Type B pancreatic cell (in vitro differentiated cells): ENCODE data around the gene PTH2. TPM values are rescaled to one million over a fixed set of nuclear protein-coding genes. Genes with fewer than 3 reads are reported as not detected.
A peak's percentile ranks its signal among the peaks of the same experiment; 100 is the strongest.

ENCODE experiments used
- DNase-seq: peaks from one replicate; pipeline ENCODE4 v3.0.0; 2021; ENCODE audit warnings: mixed read lengths; ENCODE audit not compliant: unreplicated experiment; ENCODE audit errors: extremely low spot score
- H3K27ac Mint-ChIP-seq: 2 replicates; pipeline ENCODE4 v1.8.0; 2021; ENCODE audit warnings: mild to moderate bottlenecking, mixed read lengths
- H3K27me3 Mint-ChIP-seq: 2 replicates; pipeline ENCODE4 v1.8.0; 2021; ENCODE audit warnings: mixed read lengths
- H3K36me3 Mint-ChIP-seq: 2 replicates; pipeline ENCODE4 v1.8.0; 2021; ENCODE audit warnings: mixed read lengths
- H3K4me1 Mint-ChIP-seq: one replicate; pipeline ENCODE4 v1.8.0; 2021; ENCODE audit warnings: mixed read lengths; ENCODE audit not compliant: unreplicated experiment
- H3K4me3 Mint-ChIP-seq: 2 replicates; pipeline ENCODE4 v1.8.0; 2021; ENCODE audit warnings: mild to moderate bottlenecking, mixed read lengths
- H3K9me3 Mint-ChIP-seq: 2 replicates; pipeline ENCODE4 v1.8.0; 2021; ENCODE audit warnings: mixed read lengths
- CTCF ChIP-seq: fragments of 200-600 bp; sonication (generic); conservative IDR thresholded peaks from 2 replicates; pipeline ENCODE4 v1.5.0; 2021; ENCODE audit warnings: antibody characterized with exemption, mild to moderate bottlenecking
- long read RNA-seq: library from polyadenylated mRNA; unstranded; transcript quantifications from one replicate; pipeline ENCODE4 v2.0.0, GENCODE V29; 2020
- total RNA-seq: library from RNA; stranded (reverse); gene quantifications from 2 replicates; pipeline ENCODE4 v1.2.1, GENCODE V29; 2021; ENCODE audit warnings: low replicate concordance

The PTH2 gene
- total RNA-seq, result not detected in 2 replicates
- long read RNA-seq, result 0 reads

- no peaks in the 10 kb centered on the region for H3K36me3 Mint-ChIP-seq
- peaks cover 96% of the 10 kb centered on the region for H3K27me3 Mint-ChIP-seq
- peak within 1 kb of the TSS; percentile 23 for H3K27ac Mint-ChIP-seq
- H3K9me3 Mint-ChIP-seq, result no peaks in the 10 kb centered on the region
- TF ChIP-seq CTCF, result no peak
- peaks cover 34% of the 10 kb centered on the region for H3K4me1 Mint-ChIP-seq
- peak within 1 kb of the TSS; percentile 74 for H3K4me3 Mint-ChIP-seq
- DNase-seq, result no peak
These were observed at the start of gene PTH2 for GRCh38 chr19:49423071-49423984. Gene PTH2 (minus strand): TSS chr19:49423441. CDS start chr19:49423339, 102 bp downstream.

GRCh38 chr19:49472936-49473335 is 49.7 kb upstream of the PTH2 start:
- Mint-ChIP-seq H3K4me1 (peaks cover 13% of the 10 kb centered on the region), H3K9me3 (no peaks in the 10 kb centered on the region), H3K4me3 (peak overlapping the region; percentile 51), H3K36me3 (peaks cover 6% of the 10 kb centered on the region), H3K27me3 (peaks cover 22% of the 10 kb centered on the region), H3K27ac (no peak overlapping the region)
- DNase-seq, result no peak
- no peak for TF ChIP-seq CTCF

GRCh38 chr19:49470615-49470978 is 47.4 kb upstream of the PTH2 start:
- Mint-ChIP-seq H3K27me3 (peaks cover 14% of the 10 kb centered on the region), H3K27ac (no peak overlapping the region), H3K4me3 (no peak overlapping the region), H3K9me3 (no peaks in the 10 kb centered on the region), H3K4me1 (peaks cover 7% of the 10 kb centered on the region), H3K36me3 (peaks cover 6% of the 10 kb centered on the region)
- DNase-seq, result no peak
- TF ChIP-seq CTCF, result no peak

- no peak overlapping the region for H3K27ac Mint-ChIP-seq
- no peak for TF ChIP-seq CTCF
- no peak for DNase-seq
- peaks cover 6% of the 10 kb centered on the region for H3K36me3 Mint-ChIP-seq
- H3K27me3 Mint-ChIP-seq, result peaks cover 9% of the 10 kb centered on the region
- peaks cover 7% of the 10 kb centered on the region for H3K4me1 Mint-ChIP-seq
- no peak overlapping the region for H3K4me3 Mint-ChIP-seq
- no peaks in the 10 kb centered on the region for H3K9me3 Mint-ChIP-seq
These were observed 46.8 kb upstream of the PTH2 start for GRCh38 chr19:49469828-49470614.

- peak overlapping the region; percentile 97 for H3K27ac Mint-ChIP-seq
- DNase-seq, result no peak
- H3K9me3 Mint-ChIP-seq, result no peaks in the 10 kb centered on the region
- peak overlapping the region; percentile 79 for H3K4me3 Mint-ChIP-seq
- H3K27me3 Mint-ChIP-seq, result peaks cover 3% of the 10 kb centered on the region
- peaks cover 7% of the 10 kb centered on the region for H3K4me1 Mint-ChIP-seq
- peaks cover 6% of the 10 kb centered on the region for H3K36me3 Mint-ChIP-seq
- TF ChIP-seq CTCF, result no peak
These were observed 45.7 kb upstream of the PTH2 start for GRCh38 chr19:49468746-49469447.
